PC-3 (cell line): Measurements from ENCODE around the gene FOXM1.

Source experiments
- CTCF ChIP-seq: fragments of 300-600 bp; sonication (generic); conservative IDR thresholded peaks from 2 replicates; pipeline ENCODE4 v1.5.1; 2017; ENCODE audit warnings: antibody characterized with exemption, low read depth, mild to moderate bottlenecking, low read length
- EZH2 ChIP-seq: fragments of 300-600 bp; sonication (generic); IDR thresholded peaks from one replicate; pipeline ENCODE4 v1.6.1; 2017; ENCODE audit warnings: antibody characterized with exemption, mild to moderate bottlenecking, low read length; ENCODE audit not compliant: unreplicated experiment

GRCh38 chr12:2833327-2833726 is 43.6 kb downstream of the FOXM1 start:
- TF ChIP-seq CTCF (no peak), EZH2 (no peak)
